Astrocyte (in vitro differentiated cells and primary cell): ENCODE data around the gene TRAPPC10. TPM values are rescaled to one million over a fixed set of nuclear protein-coding genes. Genes with fewer than 3 reads are reported as not detected.

Source experiments
- DNase-seq: peaks from one replicate; pipeline ENCODE4 v3.0.0-alpha.2; 2010; ENCODE audit warnings: low read depth
- FAIRE-seq: peaks from 2 replicates; lab custom pipeline; 2011; peaks lifted over from hg19 to GRCh38; lab: Jason Lieb, UNC
- H2AFZ ChIP-seq: 2 replicates; pipeline ENCODE4 v1.6.0; 2012; ENCODE audit warnings: low read depth, low read length, inconsistent platforms
- H3K27ac ChIP-seq: 2 replicates; pipeline ENCODE4 v1.5.1; 2011; ENCODE audit warnings: low read depth, low read length, inconsistent platforms
- H3K27me3 ChIP-seq: 2 replicates; pipeline ENCODE4 v1.6.0; 2011; ENCODE audit warnings: low read length, inconsistent platforms; ENCODE audit not compliant: insufficient read depth
- H3K36me3 ChIP-seq: 2 replicates; pipeline ENCODE4 v1.5.1; 2011; ENCODE audit warnings: low read length, inconsistent platforms; ENCODE audit not compliant: insufficient read depth
- H3K4me1 ChIP-seq: 2 replicates; pipeline ENCODE4 v1.5.1; 2011; ENCODE audit warnings: low read length, inconsistent platforms; ENCODE audit not compliant: insufficient read depth
- H3K4me2 ChIP-seq: 2 replicates; pipeline ENCODE4 v1.6.0; 2012; ENCODE audit warnings: low read length, inconsistent platforms
- H3K4me3 ChIP-seq: 2 replicates; pipeline ENCODE4 v1.5.1; 2011; ENCODE audit warnings: low read depth, mild to moderate bottlenecking, low read length, inconsistent platforms; ENCODE audit not compliant: insufficient read depth
- H3K79me2 ChIP-seq: 2 replicates; pipeline ENCODE4 v1.6.0; 2012; ENCODE audit warnings: mild to moderate bottlenecking, low read length, inconsistent platforms; ENCODE audit not compliant: insufficient read depth
- H3K9ac ChIP-seq: 2 replicates; pipeline ENCODE4 v1.6.0; 2012; ENCODE audit warnings: mild to moderate bottlenecking, low read length, inconsistent platforms
- H3K9me3 ChIP-seq: 2 replicates; pipeline ENCODE4 v1.5.1; 2012; ENCODE audit warnings: low read depth, mild to moderate bottlenecking, low read length, inconsistent platforms; ENCODE audit not compliant: insufficient read depth
- H4K20me1 ChIP-seq: 2 replicates; pipeline ENCODE4 v1.6.0; 2012; ENCODE audit warnings: low read length, inconsistent platforms; ENCODE audit not compliant: insufficient read depth
- H3K27ac Mint-ChIP-seq: one replicate; pipeline ENCODE4 v1.8.0; 2021; ENCODE audit warnings: mild to moderate bottlenecking, mixed read lengths; ENCODE audit not compliant: unreplicated experiment
- H3K27me3 Mint-ChIP-seq: one replicate; pipeline ENCODE4 v1.8.0; 2021; ENCODE audit warnings: low read depth, mixed read lengths; ENCODE audit not compliant: unreplicated experiment
- H3K36me3 Mint-ChIP-seq: one replicate; pipeline ENCODE4 v1.8.0; 2021; ENCODE audit warnings: low read depth, mixed read lengths; ENCODE audit not compliant: unreplicated experiment
- H3K4me1 Mint-ChIP-seq: one replicate; pipeline ENCODE4 v1.8.0; 2021; ENCODE audit warnings: low read depth, mixed read lengths; ENCODE audit not compliant: unreplicated experiment
- H3K4me3 Mint-ChIP-seq: one replicate; pipeline ENCODE4 v1.8.0; 2021; ENCODE audit warnings: mild to moderate bottlenecking, moderate library complexity, mixed read lengths; ENCODE audit not compliant: unreplicated experiment
- H3K9me3 Mint-ChIP-seq: one replicate; pipeline ENCODE4 v1.8.0; 2021; ENCODE audit warnings: mild to moderate bottlenecking, mixed read lengths; ENCODE audit not compliant: unreplicated experiment
- EZH2 ChIP-seq: IDR thresholded peaks from 2 replicates; pipeline ENCODE4 v1.6.1; 2012; ENCODE audit warnings: mild to moderate bottlenecking, low read length, inconsistent platforms; ENCODE audit not compliant: insufficient read depth
- total RNA-seq: library from RNA; stranded (reverse); gene quantifications from 2 replicates; pipeline ENCODE4 v1.2.1, GENCODE V29; 2021
- TF ChIP-seq, protein P1 (sequence below): IDR thresholded peaks from 2 replicates; pipeline ENCODE4 v1.5.1; 2011; ENCODE audit warnings: low read depth, mild to moderate bottlenecking, inconsistent platforms, low read length, moderate library complexity; ENCODE audit not compliant: insufficient read depth

Gene TRAPPC10
- total RNA-seq, 1 donor from 2014 or later = 45.7 TPM

GRCh38 chr21:44054710-44055109 is 42.6 kb downstream of the TRAPPC10 start:
- Histone ChIP-seq H3K27me3 (no peaks in the 10 kb centered on the region), H4K20me1 (peaks cover 53% of the 10 kb centered on the region), H3K79me2 (peaks cover 81% of the 10 kb centered on the region), H2AFZ (no peak overlapping the region), H3K4me3 (no peak overlapping the region), H3K9ac (peak overlapping the region; percentile 51), H3K4me1 (peaks cover 15% of the 10 kb centered on the region), H3K36me3 (peaks cover 17% of the 10 kb centered on the region), H3K4me2 (peak overlapping the region; percentile 54), H3K27ac (peak overlapping the region; percentile 43), H3K9me3 (no peaks in the 10 kb centered on the region)
- Mint-ChIP-seq H3K27ac (peak overlapping the region; percentile 29), H3K9me3 (no peaks in the 10 kb centered on the region), H3K27me3 (no peaks in the 10 kb centered on the region), H3K36me3 (peaks cover 20% of the 10 kb centered on the region), H3K4me3 (peak overlapping the region; percentile 8), H3K4me1 (peaks cover 31% of the 10 kb centered on the region)
- FAIRE-seq (no peak), DNase-seq (peak; percentile 64)
- TF ChIP-seq, protein P1, sequence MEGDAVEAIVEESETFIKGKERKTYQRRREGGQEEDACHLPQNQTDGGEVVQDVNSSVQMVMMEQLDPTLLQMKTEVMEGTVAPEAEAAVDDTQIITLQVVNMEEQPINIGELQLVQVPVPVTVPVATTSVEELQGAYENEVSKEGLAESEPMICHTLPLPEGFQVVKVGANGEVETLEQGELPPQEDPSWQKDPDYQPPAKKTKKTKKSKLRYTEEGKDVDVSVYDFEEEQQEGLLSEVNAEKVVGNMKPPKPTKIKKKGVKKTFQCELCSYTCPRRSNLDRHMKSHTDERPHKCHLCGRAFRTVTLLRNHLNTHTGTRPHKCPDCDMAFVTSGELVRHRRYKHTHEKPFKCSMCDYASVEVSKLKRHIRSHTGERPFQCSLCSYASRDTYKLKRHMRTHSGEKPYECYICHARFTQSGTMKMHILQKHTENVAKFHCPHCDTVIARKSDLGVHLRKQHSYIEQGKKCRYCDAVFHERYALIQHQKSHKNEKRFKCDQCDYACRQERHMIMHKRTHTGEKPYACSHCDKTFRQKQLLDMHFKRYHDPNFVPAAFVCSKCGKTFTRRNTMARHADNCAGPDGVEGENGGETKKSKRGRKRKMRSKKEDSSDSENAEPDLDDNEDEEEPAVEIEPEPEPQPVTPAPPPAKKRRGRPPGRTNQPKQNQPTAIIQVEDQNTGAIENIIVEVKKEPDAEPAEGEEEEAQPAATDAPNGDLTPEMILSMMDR = no peak

DNA sequence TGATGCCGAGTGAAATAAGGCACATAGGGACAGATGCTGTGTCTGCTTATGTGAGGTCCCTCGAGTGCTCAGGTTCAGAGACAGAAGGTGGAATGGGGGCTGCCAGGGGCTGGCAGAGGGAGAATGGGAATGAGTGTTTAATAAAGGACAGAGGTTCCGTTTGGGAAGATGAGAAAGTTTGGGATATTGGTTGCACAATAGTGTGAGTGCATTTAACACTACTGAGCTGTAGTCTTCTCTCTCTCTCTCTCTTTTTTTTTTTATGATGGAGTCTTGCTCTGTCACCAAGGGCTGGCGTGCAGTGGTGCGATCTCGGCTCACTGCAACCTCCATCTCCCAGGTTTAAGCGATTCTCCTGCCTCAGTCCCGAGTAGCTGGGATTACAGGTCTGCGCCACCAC is 44.9 kb downstream of the TRAPPC10 start:
- peaks cover 20% of the 10 kb centered on the region for H3K36me3 ChIP-seq

DNA sequence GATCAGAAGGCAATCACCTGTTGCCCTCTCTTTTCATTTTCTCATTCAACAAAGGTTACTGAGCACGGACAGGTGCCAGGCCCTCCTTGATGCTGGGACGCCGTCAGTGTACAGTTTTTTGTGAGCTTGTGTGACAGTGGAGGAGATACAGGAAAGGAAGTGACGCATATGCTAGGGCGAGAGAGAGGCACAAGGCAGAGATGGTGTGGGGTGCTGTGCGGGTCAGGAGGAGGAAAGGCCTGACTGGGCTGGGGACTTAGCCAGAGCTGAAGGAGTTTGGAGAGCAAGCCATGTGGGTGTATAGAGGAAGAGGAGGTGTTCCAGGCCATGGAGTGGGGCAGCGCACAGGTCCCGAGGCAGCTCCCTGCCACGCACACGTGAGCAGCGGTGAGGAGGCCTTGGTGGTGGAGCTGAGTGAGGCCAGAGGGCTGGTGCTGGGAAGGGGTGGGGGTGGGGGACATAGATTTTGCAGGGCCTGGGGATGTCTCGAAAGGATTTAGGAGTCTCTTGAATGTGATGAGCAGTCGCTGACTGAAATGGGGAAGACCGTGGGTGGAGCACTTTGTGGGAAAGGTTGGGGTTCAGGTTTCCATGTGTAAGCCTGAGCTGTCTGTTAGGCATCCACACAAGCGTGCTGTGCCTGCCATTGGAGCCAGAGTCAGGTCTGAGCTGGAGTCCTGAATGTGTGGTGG is 46.0 kb downstream of the TRAPPC10 start:
- no peaks in the 10 kb centered on the region for H3K27me3 ChIP-seq
- no peak overlapping the region for H3K27ac ChIP-seq
- H3K79me2 ChIP-seq = peaks cover 50% of the 10 kb centered on the region
- peaks cover 6% of the 10 kb centered on the region for H3K4me1 ChIP-seq
- H3K36me3 ChIP-seq = peaks cover 25% of the 10 kb centered on the region
- DNase-seq (peak; percentile 4), FAIRE-seq (no peak)
- no peak overlapping the region for H3K4me2 ChIP-seq
- peaks cover 35% of the 10 kb centered on the region for H4K20me1 ChIP-seq
- peaks cover 26% of the 10 kb centered on the region for H3K4me1 Mint-ChIP-seq
- no peaks in the 10 kb centered on the region for H3K27me3 Mint-ChIP-seq
- no peak overlapping the region for H2AFZ ChIP-seq
- TF ChIP-seq EZH2 = no peak
- TF ChIP-seq, protein P1 = no peak
- peaks cover 20% of the 10 kb centered on the region for H3K36me3 Mint-ChIP-seq
- H3K4me3 ChIP-seq = no peak overlapping the region
- peak overlapping the region; percentile 34 for H3K27ac Mint-ChIP-seq
- H3K9ac ChIP-seq = no peak overlapping the region
- no peak overlapping the region for H3K4me3 Mint-ChIP-seq
- no peaks in the 10 kb centered on the region for H3K9me3 Mint-ChIP-seq
- H3K9me3 ChIP-seq = no peaks in the 10 kb centered on the region

More for the DNA sequence above, 44.9 kb downstream of the TRAPPC10 start:
- no peak overlapping the region for H3K9ac ChIP-seq
- H3K4me1 ChIP-seq = peaks cover 7% of the 10 kb centered on the region
- H2AFZ ChIP-seq = no peak overlapping the region
- H3K4me3 ChIP-seq = no peak overlapping the region
- no peak overlapping the region for H3K27ac ChIP-seq
- Mint-ChIP-seq H3K4me3 (no peak overlapping the region), H3K36me3 (peaks cover 19% of the 10 kb centered on the region), H3K27me3 (no peaks in the 10 kb centered on the region), H3K4me1 (peaks cover 29% of the 10 kb centered on the region), H3K9me3 (no peaks in the 10 kb centered on the region), H3K27ac (no peak overlapping the region)
- FAIRE-seq = no peak
- DNase-seq = no peak
- no peak overlapping the region for H3K4me2 ChIP-seq
- H3K27me3 ChIP-seq = no peaks in the 10 kb centered on the region
- TF ChIP-seq, protein P1 = no peak
- TF ChIP-seq EZH2 = no peak
- H3K9me3 ChIP-seq = no peaks in the 10 kb centered on the region
- H4K20me1 ChIP-seq = peaks cover 33% of the 10 kb centered on the region
- peaks cover 59% of the 10 kb centered on the region for H3K79me2 ChIP-seq
